ENCODE measurements around the gene SLC22A6.

- no peak for TF ChIP-seq POLR2AphosphoS5 (IDR thresholded peaks at IDR 0.05; ENCODE audit: low read depth)
- no peak for TF ChIP-seq CTCF (conservative IDR thresholded peaks at IDR 0.05; ENCODE audit: low read depth in 2 of 2)
- TF ChIP-seq EZH2 (IDR thresholded peaks at IDR 0.05; ENCODE audit: low read depth, unreplicated experiment), result no peak
- no peak for TF ChIP-seq EZH2phosphoT487 (IDR thresholded peaks at IDR 0.05; ENCODE audit: unreplicated experiment)
- TF ChIP-seq JUNB (IDR thresholded peaks at IDR 0.05; ENCODE audit: unreplicated experiment), result no peak
- TF ChIP-seq NANOG (IDR thresholded peaks at IDR 0.05; ENCODE audit: borderline replicate concordance), result no peak
- no peak for TF ChIP-seq REST (IDR thresholded peaks at IDR 0.05; ENCODE audit: unreplicated experiment)
These were observed 19.2 kb downstream of the SLC22A6 start for GRCh38 chr11:62965574-62965973.

Measured in GM23338 (cell line).